WTC11 (cell line): ENCODE measurements around the gene ERGIC2. TPM values are rescaled to one million over a fixed set of nuclear protein-coding genes. Genes with fewer than 3 reads are reported as not detected.

ENCODE experiments used
- ATAC-seq: fragments of 200-7000 bp; cut with Tn5 transposase; 2 replicates; pipeline ENCODE4 v1.10.0; 2021; ENCODE audit warnings: mild to moderate bottlenecking, moderate library complexity
- CTCF ChIA-PET: fragments of 300-600 bp; sonication (Branson Sonifier 250); formaldehyde crosslinking; loops from one replicate; lab custom pipeline; 2021; ENCODE audit warnings: antibody characterized with exemption; lab: Charles Lee
- POLR2A ChIA-PET: fragments of 350-600 bp; sonication (Branson Sonifier 250); formaldehyde crosslinking; loops from one replicate; lab custom pipeline; 2021; ENCODE audit warnings: antibody characterized with exemption; lab: Charles Lee
- DNase-seq: peaks from one replicate; pipeline ENCODE4 v3.0.0; 2021; ENCODE audit warnings: low spot score
- H3K27ac Mint-ChIP-seq: 2 replicates; pipeline ENCODE4 v1.8.0; 2021; ENCODE audit warnings: mixed read lengths
- H3K27me3 Mint-ChIP-seq: 2 replicates; pipeline ENCODE4 v1.8.0; 2021; ENCODE audit warnings: low read depth, mild to moderate bottlenecking, moderate library complexity, mixed read lengths
- H3K36me3 Mint-ChIP-seq: 2 replicates; pipeline ENCODE4 v1.8.0; 2021; ENCODE audit warnings: mixed read lengths
- H3K4me1 Mint-ChIP-seq: 2 replicates; pipeline ENCODE4 v1.8.0; 2022; ENCODE audit warnings: mixed read lengths
- H3K4me3 Mint-ChIP-seq: 2 replicates; pipeline ENCODE4 v1.8.0; 2021; ENCODE audit warnings: mild to moderate bottlenecking, moderate library complexity, mixed read lengths
- H3K9me3 Mint-ChIP-seq: 2 replicates; pipeline ENCODE4 v1.8.0; 2021; ENCODE audit warnings: mixed read lengths
- ELF4 ChIP-seq: sonication (generic); formaldehyde crosslinking; IDR thresholded peaks from 2 replicates; pipeline ENCODE4 v1.8.1; 2022; ENCODE audit warnings: low read depth, mild to moderate bottlenecking, moderate library complexity, missing genetic modification reagents
- JAZF1 ChIP-seq: fragments of 250-450 bp; sonication (Bioruptor Pico); IDR thresholded peaks from 2 replicates; pipeline ENCODE4 v1.9.0; 2021; ENCODE audit warnings: moderate library complexity, mild to moderate bottlenecking, inconsistent platforms
- MXD4 ChIP-seq: fragments of 250-450 bp; sonication (Bioruptor Pico); IDR thresholded peaks from 2 replicates; pipeline ENCODE4 v1.8.0; 2021; ENCODE audit warnings: mild to moderate bottlenecking, moderate library complexity, borderline replicate concordance
- OVOL2 ChIP-seq: fragments of 250-450 bp; sonication (Bioruptor Pico); IDR thresholded peaks from 2 replicates; pipeline ENCODE4 v1.9.0; 2021; ENCODE audit warnings: mild to moderate bottlenecking, borderline replicate concordance
- RORB ChIP-seq: fragments of 250-450 bp; sonication (Bioruptor Pico); IDR thresholded peaks from 2 replicates; pipeline ENCODE4 v1.9.0; 2021; ENCODE audit warnings: mild to moderate bottlenecking
- SMAD4 ChIP-seq: sonication (generic); formaldehyde crosslinking; IDR thresholded peaks from 2 replicates; pipeline ENCODE4 v1.8.0; 2022; ENCODE audit warnings: mild to moderate bottlenecking, missing genetic modification reagents
- TEAD1 ChIP-seq: sonication (generic); formaldehyde crosslinking; IDR thresholded peaks from 2 replicates; pipeline ENCODE4 v1.8.0; 2022; ENCODE audit warnings: mild to moderate bottlenecking, missing genetic modification reagents
- ZNF232 ChIP-seq: sonication (generic); formaldehyde crosslinking; IDR thresholded peaks from 2 replicates; pipeline ENCODE4 v1.8.0; 2022; ENCODE audit warnings: mild to moderate bottlenecking, missing genetic modification reagents
- total RNA-seq: library from RNA; stranded (reverse); gene quantifications from 3 replicates; pipeline ENCODE4 v1.2.3, GENCODE V29; 2021
- TF ChIP-seq, protein P1 (sequence below): sonication (generic); formaldehyde crosslinking; IDR thresholded peaks from 2 replicates; pipeline ENCODE4 v1.8.1; 2023; ENCODE audit warnings: mild to moderate bottlenecking, missing genetic modification reagents
- TF ChIP-seq, protein P2 (sequence below): sonication (generic); formaldehyde crosslinking; IDR thresholded peaks from 2 replicates; pipeline ENCODE4 v1.8.1; 2023; ENCODE audit warnings: mild to moderate bottlenecking, missing genetic modification reagents, moderate library complexity
- TF ChIP-seq, protein P3 (sequence below): fragments of 250-450 bp; sonication (Bioruptor Pico); IDR thresholded peaks from 2 replicates; pipeline ENCODE4 v1.9.0; 2021; ENCODE audit warnings: mild to moderate bottlenecking
- TF ChIP-seq, protein P4 (sequence below): sonication (generic); formaldehyde crosslinking; IDR thresholded peaks from 2 replicates; pipeline ENCODE4 v1.8.0; 2022; ENCODE audit warnings: mild to moderate bottlenecking, missing genetic modification reagents
- TF ChIP-seq, protein P5 (sequence below): sonication (generic); formaldehyde crosslinking; IDR thresholded peaks from 2 replicates; pipeline ENCODE4 v1.8.0; 2023; ENCODE audit warnings: missing genetic modification reagents, mild to moderate bottlenecking, borderline replicate concordance
- TF ChIP-seq, protein P6 (sequence below): fragments of 250-450 bp; sonication (Bioruptor Pico); IDR thresholded peaks from 2 replicates; pipeline ENCODE4 v2.1.2; 2022; ENCODE audit warnings: mild to moderate bottlenecking, moderate library complexity
- TF ChIP-seq, protein P7 (sequence below): sonication (generic); formaldehyde crosslinking; IDR thresholded peaks from 2 replicates; pipeline ENCODE4 v1.8.1; 2023; ENCODE audit warnings: mild to moderate bottlenecking, moderate library complexity, missing genetic modification reagents

ERGIC2 gene
- total RNA-seq, 1 experiment from 2014 or later, result 51.4 TPM

DNA sequence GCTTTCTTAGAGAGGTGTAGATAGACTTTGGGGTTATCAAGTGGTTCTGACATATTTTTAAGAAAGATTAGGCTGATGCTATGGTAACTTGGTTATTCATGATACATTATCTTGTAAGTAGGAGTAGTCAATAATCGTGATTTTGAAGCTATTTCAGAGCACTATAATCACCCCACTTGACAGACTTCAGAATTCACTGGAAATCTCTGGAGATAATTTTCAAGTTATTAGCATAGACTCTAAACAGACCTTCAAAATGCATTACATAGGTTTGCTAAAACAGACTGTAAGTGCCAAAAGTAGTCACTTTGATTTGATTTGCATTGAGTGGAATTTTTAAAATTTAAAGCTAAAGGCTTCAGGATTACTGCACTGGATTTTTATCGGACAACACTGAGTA lies 74.3 kb downstream of the ERGIC2 start (continued):
- TF ChIP-seq, protein P1, sequence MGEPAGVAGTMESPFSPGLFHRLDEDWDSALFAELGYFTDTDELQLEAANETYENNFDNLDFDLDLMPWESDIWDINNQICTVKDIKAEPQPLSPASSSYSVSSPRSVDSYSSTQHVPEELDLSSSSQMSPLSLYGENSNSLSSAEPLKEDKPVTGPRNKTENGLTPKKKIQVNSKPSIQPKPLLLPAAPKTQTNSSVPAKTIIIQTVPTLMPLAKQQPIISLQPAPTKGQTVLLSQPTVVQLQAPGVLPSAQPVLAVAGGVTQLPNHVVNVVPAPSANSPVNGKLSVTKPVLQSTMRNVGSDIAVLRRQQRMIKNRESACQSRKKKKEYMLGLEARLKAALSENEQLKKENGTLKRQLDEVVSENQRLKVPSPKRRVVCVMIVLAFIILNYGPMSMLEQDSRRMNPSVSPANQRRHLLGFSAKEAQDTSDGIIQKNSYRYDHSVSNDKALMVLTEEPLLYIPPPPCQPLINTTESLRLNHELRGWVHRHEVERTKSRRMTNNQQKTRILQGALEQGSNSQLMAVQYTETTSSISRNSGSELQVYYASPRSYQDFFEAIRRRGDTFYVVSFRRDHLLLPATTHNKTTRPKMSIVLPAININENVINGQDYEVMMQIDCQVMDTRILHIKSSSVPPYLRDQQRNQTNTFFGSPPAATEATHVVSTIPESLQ (CRISPR knock-in tag), result no peak
- TF ChIP-seq, protein P2, sequence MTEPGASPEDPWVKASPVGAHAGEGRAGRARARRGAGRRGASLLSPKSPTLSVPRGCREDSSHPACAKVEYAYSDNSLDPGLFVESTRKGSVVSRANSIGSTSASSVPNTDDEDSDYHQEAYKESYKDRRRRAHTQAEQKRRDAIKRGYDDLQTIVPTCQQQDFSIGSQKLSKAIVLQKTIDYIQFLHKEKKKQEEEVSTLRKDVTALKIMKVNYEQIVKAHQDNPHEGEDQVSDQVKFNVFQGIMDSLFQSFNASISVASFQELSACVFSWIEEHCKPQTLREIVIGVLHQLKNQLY (CRISPR knock-in tag), result no peak
- TF ChIP-seq, protein P3, sequence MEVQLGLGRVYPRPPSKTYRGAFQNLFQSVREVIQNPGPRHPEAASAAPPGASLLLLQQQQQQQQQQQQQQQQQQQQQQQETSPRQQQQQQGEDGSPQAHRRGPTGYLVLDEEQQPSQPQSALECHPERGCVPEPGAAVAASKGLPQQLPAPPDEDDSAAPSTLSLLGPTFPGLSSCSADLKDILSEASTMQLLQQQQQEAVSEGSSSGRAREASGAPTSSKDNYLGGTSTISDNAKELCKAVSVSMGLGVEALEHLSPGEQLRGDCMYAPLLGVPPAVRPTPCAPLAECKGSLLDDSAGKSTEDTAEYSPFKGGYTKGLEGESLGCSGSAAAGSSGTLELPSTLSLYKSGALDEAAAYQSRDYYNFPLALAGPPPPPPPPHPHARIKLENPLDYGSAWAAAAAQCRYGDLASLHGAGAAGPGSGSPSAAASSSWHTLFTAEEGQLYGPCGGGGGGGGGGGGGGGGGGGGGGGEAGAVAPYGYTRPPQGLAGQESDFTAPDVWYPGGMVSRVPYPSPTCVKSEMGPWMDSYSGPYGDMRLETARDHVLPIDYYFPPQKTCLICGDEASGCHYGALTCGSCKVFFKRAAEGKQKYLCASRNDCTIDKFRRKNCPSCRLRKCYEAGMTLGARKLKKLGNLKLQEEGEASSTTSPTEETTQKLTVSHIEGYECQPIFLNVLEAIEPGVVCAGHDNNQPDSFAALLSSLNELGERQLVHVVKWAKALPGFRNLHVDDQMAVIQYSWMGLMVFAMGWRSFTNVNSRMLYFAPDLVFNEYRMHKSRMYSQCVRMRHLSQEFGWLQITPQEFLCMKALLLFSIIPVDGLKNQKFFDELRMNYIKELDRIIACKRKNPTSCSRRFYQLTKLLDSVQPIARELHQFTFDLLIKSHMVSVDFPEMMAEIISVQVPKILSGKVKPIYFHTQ, result no peak
- TF ChIP-seq OVOL2 (no peak), ELF4 (no peak), SMAD4 (CRISPR knock-in tag) (no peak), RORB (CRISPR knock-in tag) (no peak), JAZF1 (no peak)
- TF ChIP-seq, protein P4, sequence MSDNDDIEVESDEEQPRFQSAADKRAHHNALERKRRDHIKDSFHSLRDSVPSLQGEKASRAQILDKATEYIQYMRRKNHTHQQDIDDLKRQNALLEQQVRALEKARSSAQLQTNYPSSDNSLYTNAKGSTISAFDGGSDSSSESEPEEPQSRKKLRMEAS (CRISPR knock-in tag), result no peak
- TF ChIP-seq, protein P5, sequence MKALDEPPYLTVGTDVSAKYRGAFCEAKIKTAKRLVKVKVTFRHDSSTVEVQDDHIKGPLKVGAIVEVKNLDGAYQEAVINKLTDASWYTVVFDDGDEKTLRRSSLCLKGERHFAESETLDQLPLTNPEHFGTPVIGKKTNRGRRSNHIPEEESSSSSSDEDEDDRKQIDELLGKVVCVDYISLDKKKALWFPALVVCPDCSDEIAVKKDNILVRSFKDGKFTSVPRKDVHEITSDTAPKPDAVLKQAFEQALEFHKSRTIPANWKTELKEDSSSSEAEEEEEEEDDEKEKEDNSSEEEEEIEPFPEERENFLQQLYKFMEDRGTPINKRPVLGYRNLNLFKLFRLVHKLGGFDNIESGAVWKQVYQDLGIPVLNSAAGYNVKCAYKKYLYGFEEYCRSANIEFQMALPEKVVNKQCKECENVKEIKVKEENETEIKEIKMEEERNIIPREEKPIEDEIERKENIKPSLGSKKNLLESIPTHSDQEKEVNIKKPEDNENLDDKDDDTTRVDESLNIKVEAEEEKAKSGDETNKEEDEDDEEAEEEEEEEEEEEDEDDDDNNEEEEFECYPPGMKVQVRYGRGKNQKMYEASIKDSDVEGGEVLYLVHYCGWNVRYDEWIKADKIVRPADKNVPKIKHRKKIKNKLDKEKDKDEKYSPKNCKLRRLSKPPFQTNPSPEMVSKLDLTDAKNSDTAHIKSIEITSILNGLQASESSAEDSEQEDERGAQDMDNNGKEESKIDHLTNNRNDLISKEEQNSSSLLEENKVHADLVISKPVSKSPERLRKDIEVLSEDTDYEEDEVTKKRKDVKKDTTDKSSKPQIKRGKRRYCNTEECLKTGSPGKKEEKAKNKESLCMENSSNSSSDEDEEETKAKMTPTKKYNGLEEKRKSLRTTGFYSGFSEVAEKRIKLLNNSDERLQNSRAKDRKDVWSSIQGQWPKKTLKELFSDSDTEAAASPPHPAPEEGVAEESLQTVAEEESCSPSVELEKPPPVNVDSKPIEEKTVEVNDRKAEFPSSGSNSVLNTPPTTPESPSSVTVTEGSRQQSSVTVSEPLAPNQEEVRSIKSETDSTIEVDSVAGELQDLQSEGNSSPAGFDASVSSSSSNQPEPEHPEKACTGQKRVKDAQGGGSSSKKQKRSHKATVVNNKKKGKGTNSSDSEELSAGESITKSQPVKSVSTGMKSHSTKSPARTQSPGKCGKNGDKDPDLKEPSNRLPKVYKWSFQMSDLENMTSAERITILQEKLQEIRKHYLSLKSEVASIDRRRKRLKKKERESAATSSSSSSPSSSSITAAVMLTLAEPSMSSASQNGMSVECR, result no peak
- TF ChIP-seq, all 79 proteins: peak for 0

DNA sequence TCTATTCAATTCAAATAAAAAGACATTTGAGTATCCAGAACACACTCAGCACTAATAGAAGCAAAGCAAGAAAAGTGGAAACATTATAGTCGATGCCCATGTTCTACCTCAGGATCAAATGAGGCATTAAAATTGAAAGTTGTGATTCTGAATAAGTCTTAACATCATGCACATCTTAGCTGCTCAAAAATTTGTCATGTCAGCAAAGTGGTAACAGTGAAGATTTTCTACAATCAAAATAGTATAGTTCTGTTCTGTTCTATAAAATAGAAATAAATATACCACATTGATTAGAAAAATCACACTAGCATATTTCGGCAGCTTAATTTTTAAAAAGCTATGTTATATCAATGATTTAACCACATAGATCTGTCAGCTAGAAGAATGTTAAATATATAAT lies 74.7 kb downstream of the ERGIC2 start:
- DNase-seq (no peak), ATAC-seq (no peak)
- ChIA-PET POLR2A (no interaction called here), CTCF (no interaction called here)
- peaks cover 6% of the 10 kb centered on the region for H3K4me1 Mint-ChIP-seq
- H3K27me3 Mint-ChIP-seq, result no peaks in the 10 kb centered on the region
- no peaks in the 10 kb centered on the region for H3K36me3 Mint-ChIP-seq
- TF ChIP-seq, protein P6, sequence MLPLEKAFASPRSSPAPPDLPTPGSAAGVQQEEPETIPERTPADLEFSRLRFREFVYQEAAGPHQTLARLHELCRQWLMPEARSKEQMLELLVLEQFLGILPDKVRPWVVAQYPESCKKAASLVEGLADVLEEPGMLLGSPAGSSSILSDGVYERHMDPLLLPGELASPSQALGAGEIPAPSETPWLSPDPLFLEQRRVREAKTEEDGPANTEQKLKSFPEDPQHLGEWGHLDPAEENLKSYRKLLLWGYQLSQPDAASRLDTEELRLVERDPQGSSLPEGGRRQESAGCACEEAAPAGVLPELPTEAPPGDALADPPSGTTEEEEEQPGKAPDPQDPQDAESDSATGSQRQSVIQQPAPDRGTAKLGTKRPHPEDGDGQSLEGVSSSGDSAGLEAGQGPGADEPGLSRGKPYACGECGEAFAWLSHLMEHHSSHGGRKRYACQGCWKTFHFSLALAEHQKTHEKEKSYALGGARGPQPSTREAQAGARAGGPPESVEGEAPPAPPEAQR, result no peak
- no peak for TF ChIP-seq ZNF232
- TF ChIP-seq MXD4 (CRISPR knock-in tag), result no peak
- TF ChIP-seq, protein P7, sequence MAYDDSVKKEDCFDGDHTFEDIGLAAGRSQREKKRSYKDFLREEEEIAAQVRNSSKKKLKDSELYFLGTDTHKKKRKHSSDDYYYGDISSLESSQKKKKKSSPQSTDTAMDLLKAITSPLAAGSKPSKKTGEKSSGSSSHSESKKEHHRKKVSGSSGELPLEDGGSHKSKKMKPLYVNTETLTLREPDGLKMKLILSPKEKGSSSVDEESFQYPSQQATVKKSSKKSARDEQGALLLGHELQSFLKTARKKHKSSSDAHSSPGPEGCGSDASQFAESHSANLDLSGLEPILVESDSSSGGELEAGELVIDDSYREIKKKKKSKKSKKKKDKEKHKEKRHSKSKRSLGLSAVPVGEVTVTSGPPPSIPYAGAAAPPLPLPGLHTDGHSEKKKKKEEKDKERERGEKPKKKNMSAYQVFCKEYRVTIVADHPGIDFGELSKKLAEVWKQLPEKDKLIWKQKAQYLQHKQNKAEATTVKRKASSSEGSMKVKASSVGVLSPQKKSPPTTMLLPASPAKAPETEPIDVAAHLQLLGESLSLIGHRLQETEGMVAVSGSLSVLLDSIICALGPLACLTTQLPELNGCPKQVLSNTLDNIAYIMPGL (CRISPR knock-in tag), result no peak
- no peak for TF ChIP-seq TEAD1 (CRISPR knock-in tag)
- H3K27ac Mint-ChIP-seq, result no peak overlapping the region
- no peak overlapping the region for H3K4me3 Mint-ChIP-seq
- H3K9me3 Mint-ChIP-seq, result no peaks in the 10 kb centered on the region
